ENCODE results near the gene NDUFS6. TPM values are rescaled to one million over a fixed set of nuclear protein-coding genes. Genes with fewer than 3 reads are reported as not detected.

The NDUFS6 gene
- total RNA-seq, 2 experiments from 2014 or later = 35.2 to 37.5 TPM

DNA sequence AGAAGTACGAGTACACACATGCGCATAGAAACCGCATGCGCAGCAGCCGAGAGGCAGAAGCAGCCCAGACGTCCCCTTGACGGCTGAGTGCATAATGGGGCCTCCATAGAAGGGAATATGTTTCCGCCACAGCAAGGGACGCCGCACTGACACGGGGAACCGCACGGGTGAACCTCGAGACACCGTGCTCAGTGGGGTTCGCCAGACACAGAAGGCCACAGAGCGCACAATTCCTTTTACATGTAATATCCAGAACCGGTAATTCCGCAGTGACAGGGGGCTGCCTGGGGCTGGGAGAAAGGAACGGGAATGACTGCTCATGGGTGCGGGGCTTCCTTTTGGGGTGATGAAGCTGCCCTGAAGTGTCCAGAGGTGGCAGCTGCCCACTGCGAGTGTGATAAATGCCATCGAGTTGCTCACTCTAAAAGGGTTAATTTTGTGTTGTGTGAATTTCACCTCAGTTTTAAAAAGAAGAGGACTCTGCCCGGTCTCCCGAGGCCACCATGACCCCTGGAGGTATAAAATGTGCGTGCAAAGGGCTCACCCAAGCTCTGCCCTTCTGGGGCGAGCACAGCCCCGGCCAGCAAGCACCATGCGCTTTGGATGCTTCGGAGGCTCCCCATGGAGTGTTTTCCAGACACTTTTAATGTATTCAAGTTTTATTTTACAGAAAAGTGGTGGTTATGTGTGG lies 31.3 kb upstream of the NDUFS6 start:
- CTCF ChIA-PET = no interaction called here
- no peak overlapping the region for H3K4me3 Mint-ChIP-seq
- no peaks in the 10 kb centered on the region for H3K9me3 Mint-ChIP-seq (ENCODE audit: low read depth)
- no peaks in the 10 kb centered on the region for H3K36me3 Mint-ChIP-seq
- ATAC-seq (no peak), DNase-seq (no peak)
- peaks cover 9% of the 10 kb centered on the region for H3K27me3 Mint-ChIP-seq
- H3K4me1 Mint-ChIP-seq = peaks cover 3% of the 10 kb centered on the region
- H3K27ac Mint-ChIP-seq = no peak overlapping the region

DNA sequence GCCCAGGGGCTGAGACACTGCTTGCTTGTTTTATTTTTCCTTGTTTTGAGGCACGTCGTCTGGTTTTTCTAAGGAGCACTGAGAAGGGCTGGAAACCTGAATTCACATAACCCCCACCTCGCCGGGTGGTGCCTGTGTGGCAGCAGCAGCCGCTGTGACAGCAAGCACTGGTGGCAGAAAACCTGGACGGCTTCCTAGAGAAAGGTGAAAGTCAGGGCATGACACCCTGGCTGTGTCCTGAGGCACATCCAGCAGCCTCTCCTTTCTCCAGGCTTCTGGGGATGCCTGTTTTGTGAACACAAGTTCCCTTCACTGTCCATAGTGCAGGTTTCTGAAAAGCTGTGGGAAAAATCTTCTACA lies 30.8 kb upstream of the NDUFS6 start:
- peaks cover 7% of the 10 kb centered on the region for H3K27me3 Mint-ChIP-seq
- H3K4me1 Mint-ChIP-seq = peaks cover 3% of the 10 kb centered on the region
- ATAC-seq = no peak
- no peak overlapping the region for H3K27ac Mint-ChIP-seq
- H3K4me3 Mint-ChIP-seq = no peak overlapping the region
- H3K9me3 Mint-ChIP-seq (ENCODE audit: low read depth) = no peaks in the 10 kb centered on the region
- CTCF ChIA-PET = no interaction called here
- DNase-seq = no peak
- H3K36me3 Mint-ChIP-seq = no peaks in the 10 kb centered on the region

DNA sequence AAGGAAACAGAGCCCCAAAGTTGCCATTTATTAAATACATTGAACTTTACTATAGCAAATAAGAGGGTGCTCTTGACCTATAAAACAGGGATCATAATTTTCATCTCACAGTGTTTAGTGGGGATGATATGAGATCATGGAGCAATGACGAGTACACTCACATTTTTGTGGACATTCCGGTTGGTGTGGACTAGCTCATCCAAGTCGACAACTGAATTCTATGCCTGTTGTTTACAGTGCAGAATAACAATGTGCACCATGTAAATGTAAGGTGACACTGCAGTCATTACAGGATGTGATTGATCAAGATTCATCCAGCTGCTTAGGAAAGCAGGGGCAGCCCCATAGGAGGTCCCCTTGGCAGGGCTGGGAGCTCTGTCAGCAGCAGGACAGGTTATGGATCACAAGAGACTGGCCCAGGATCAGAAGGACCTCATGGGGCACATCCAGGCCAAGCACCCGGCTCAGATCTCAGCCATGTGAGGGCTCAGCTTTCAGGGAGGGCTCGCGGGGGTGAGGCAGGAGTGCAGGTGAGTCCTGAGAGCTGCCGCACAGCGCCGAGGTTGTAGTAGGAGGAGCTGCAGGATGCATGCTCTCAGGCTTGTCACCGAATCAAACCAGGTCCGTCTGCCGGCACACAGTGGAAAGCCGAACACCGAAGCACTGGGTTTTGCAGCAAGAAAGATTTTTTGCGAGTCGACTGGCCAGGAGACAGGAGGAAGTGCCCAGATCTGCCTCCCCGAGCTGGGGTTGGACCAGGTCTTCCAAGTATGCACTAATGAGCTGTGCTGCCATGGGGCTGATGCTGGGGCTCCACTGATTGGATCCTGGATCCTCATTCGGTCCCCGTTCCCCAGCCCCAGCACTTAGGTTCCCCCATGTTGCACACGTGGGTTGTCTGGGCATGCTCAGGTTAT lies 29.8 kb upstream of the NDUFS6 start:
- CTCF ChIA-PET = interaction anchor here (1.2 to 2.2 kb wide), 2 partner anchors 19 to 28 kb away, joined by 3 to 6 read pairs; no protein-coding TSS in a partner anchor
- no peak for DNase-seq
- Mint-ChIP-seq H3K27ac (no peak overlapping the region), H3K4me1 (no peaks in the 10 kb centered on the region), H3K27me3 (peaks cover 9% of the 10 kb centered on the region), H3K9me3 (ENCODE audit: low read depth) (no peaks in the 10 kb centered on the region), H3K4me3 (no peak overlapping the region), H3K36me3 (no peaks in the 10 kb centered on the region)
- ATAC-seq = no peak

DNA sequence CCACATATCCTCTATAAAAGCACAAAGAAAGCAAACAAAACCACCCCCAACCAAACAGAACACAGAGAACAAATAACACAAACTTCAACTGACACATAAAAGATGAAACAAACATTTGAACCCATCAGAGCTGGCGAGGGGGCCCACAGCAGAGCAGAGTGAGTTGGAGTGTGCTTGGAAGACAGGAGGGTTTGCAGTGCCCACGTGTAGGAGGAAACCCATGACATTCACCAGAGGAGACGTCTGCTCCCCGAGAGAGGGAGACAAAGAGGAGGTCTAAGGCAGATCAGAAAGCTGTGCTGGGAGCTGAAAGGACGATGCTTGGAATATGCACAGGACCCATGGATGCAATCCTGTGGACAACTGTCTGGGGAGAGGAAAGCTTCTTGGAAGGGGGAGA lies 28.6 kb upstream of the NDUFS6 start:
- Mint-ChIP-seq H3K4me3 (no peak overlapping the region), H3K27ac (no peak overlapping the region)

DNA sequence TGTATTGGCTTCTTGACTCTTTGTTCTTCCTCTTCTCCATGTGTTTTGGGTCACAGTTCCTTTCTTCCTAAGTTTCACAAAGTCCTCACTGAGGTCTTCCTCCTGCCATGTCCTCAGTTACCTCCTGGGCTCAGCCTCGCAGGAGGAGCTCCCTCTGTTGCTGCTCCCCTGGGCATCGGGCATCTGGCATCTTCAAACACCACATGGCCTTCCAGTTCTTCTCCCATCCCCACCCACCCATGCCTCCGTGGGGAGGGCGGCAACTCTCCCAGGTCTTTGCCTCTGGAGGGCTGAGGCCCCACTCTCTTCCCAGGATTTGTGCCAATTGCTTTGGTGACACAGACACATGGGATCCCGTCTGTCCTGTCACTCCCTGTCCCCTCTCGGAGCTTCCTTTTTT lies 24.4 kb upstream of the NDUFS6 start:
- Mint-ChIP-seq H3K9me3 (ENCODE audit: low read depth) (no peaks in the 10 kb centered on the region), H3K4me3 (no peak overlapping the region), H3K36me3 (no peaks in the 10 kb centered on the region), H3K27me3 (peaks cover 9% of the 10 kb centered on the region), H3K27ac (no peak overlapping the region), H3K4me1 (peaks cover 3% of the 10 kb centered on the region)
- DNase-seq (no peak), ATAC-seq (no peak)
- CTCF ChIA-PET = interaction anchor here (1.1 kb wide), 1 partner anchor 24 kb away, joined by 3 read pairs; no protein-coding TSS in a partner anchor

More for the DNA sequence above, 28.6 kb upstream of the NDUFS6 start:
- H3K27me3 Mint-ChIP-seq = peaks cover 9% of the 10 kb centered on the region
- no peaks in the 10 kb centered on the region for H3K9me3 Mint-ChIP-seq (ENCODE audit: low read depth)
- no peaks in the 10 kb centered on the region for H3K36me3 Mint-ChIP-seq
- H3K4me1 Mint-ChIP-seq = no peaks in the 10 kb centered on the region
- ATAC-seq (no peak), DNase-seq (no peak)
- CTCF ChIA-PET = interaction anchor here (0.6 to 2.2 kb wide), 6 partner anchors 8 to 56 kb away, joined by 3 to 6 read pairs (median 4); no protein-coding TSS in a partner anchor

DNA sequence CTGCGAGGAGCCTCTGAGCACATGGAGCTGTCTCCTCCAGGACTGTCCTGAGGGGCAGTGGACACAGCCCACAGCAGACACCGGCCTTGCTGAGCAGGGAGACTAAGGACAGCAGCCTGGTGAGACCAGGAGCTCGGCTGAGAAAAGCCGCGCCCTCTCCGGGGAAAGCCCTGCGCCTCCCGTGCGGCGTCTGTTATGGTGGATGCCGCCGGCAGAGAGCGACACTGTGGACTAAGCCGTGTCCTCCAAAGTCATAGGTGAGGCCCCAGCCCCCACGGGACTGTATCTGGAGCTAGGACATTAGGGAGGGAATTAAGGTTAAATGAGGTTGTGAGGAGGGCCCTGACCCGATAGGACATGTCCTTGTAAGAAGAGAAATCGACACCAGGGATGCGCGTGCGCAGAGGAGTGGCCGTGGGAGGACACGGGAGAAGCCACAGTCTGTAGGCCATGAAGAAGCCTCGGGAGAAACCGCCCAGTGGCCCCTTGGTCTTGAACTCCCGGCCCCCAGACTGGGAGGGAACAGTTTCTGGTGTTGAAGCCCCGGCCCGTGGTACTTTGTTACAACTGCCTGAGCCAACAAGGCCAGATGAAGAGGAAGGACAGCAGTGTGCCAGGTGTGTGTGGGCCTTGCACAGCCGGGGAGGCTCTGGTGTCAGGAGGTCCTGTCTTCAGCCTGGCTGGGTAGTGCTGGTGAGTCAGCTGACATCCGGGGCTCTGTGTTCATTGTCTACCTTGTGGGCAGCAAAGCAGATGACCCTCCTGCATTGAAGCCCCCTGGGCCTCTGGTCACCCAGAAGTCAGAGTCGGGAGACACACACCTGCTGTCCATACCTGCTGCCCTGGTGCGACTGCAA lies 23.7 kb upstream of the NDUFS6 start:
- H3K27ac Mint-ChIP-seq = no peak overlapping the region
- H3K36me3 Mint-ChIP-seq = no peaks in the 10 kb centered on the region
- no peaks in the 10 kb centered on the region for H3K9me3 Mint-ChIP-seq (ENCODE audit: low read depth)
- ATAC-seq (no peak), DNase-seq (no peak)
- H3K4me1 Mint-ChIP-seq = peaks cover 7% of the 10 kb centered on the region
- CTCF ChIA-PET = no interaction called here
- H3K27me3 Mint-ChIP-seq = peaks cover 8% of the 10 kb centered on the region
- no peak overlapping the region for H3K4me3 Mint-ChIP-seq

DNA sequence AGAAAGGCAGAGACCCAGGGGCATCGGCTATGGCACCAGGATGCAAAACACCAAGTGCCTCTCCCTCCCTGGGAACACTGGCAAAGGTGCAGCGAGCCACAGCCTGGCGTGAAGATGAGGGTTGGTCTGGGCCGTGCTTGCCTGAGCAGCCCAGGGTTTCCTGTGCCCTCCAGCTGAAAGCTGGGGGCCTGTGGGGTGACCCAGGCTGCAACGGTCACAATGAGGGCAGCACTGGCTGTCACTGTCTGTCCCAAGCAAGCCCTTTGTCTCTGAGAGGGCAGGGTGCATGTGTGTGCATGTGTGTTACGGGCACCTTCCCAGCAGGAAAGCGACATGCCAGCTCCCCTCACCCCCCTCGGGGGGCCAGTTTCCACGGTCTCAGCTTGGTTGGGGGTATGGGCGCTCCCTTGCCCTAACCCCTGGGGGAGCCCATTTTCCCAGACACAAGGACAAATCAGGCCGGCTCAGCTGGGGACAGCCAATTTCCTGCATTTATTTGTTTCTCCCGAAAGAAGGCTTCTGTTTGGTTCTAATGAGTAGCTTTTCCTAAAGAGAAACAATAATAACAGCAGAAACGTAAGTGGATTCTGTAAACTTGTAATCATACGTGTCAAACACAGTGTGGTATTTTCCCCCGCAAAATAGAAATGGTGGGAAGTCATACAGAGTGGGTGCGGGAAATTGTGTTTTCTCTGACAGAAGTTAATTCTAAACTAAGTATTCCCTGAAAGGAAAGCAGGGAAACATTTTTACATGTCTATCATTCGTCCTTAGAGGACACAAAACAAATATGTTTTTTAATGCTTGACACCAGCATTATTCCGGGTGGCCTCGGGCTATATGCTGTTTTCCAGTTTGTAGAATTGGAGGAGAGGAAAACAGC lies 22.8 kb upstream of the NDUFS6 start:
- no peak overlapping the region for H3K27ac Mint-ChIP-seq
- H3K4me1 Mint-ChIP-seq = peaks cover 8% of the 10 kb centered on the region
- DNase-seq (no peak), ATAC-seq (no peak)
- H3K27me3 Mint-ChIP-seq = peaks cover 5% of the 10 kb centered on the region
- H3K9me3 Mint-ChIP-seq (ENCODE audit: low read depth) = no peaks in the 10 kb centered on the region
- CTCF ChIA-PET = no interaction called here
- H3K4me3 Mint-ChIP-seq = no peak overlapping the region
- no peaks in the 10 kb centered on the region for H3K36me3 Mint-ChIP-seq

DNA sequence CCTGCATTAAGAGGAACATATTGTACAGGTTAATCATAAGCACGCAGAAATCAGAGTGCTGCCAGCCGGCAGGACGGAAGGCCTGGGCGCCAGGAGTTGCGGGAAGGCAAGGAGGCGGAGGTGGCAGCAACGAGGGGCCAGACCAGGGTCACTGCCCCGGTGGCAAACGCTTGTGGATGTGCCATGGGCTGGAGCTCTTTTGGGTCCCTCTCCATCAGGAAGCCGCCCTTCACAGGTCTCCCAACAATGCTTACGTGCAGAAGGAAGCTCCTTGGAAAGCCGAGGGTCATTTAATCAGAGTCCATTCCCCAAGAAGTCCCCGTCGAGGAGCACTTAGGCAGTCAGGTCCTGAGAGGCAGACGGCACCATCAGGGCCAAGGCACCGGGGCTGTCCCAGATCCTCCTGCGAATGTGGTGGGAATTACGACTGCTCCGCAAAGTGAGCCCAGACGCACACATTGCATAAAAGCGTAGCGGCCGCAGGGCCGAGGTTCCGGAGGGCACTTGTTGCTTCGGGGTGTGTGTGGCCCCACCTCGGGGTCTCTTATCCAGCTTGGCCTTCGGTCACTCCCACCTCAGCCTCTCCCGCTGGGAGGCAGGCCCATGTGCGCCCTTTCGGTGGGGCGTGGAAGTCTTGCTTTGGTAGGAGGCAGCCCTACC lies 22.1 kb upstream of the NDUFS6 start:
- DNase-seq = no peak
- Mint-ChIP-seq H3K4me1 (peaks cover 8% of the 10 kb centered on the region), H3K9me3 (ENCODE audit: low read depth) (no peaks in the 10 kb centered on the region), H3K27me3 (peaks cover 5% of the 10 kb centered on the region), H3K27ac (no peak overlapping the region), H3K4me3 (no peak overlapping the region), H3K36me3 (no peaks in the 10 kb centered on the region)
- CTCF ChIA-PET = no interaction called here
- ATAC-seq = no peak

DNA sequence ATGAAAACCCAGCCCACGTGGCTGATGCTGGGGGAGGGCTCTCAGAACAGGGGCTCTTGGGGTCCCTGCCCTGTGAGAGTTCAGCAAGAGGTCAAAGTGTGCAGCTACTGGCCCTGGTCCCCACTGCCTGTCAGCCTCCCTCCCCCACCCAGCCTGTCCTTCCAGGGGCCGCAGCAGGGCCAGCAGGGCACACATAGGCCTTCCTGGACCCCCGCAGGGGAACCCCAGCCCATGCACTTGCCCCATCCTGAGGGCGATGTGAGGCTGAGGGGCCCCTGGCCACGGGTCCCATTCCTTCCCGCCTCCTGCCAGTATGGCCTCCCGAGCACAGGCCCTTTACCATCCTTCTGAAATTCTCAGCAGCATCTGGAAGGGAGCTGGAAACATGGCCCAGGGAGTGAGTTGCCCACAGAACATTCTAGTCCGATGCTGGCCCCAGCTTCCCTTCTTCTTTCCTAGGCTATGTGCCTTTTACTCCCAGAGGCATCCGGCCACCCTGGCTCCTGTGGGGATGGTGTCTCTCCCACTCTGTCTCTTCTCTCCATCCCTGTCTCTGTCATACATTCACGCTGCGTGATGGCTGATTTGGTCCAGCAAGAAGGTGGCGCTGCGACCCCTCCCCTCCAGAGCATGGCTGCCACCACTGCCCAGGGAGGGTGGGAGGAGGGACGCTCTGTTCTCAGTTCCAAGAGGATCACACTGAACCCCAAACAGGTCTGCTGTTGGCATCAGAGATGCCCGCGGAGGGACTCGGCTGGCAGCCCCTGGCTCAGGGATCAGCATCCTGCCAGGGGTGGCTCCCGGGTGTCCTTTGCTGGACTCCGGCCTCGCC lies 21.2 kb upstream of the NDUFS6 start:
- ATAC-seq = no peak
- Mint-ChIP-seq H3K9me3 (ENCODE audit: low read depth) (no peaks in the 10 kb centered on the region), H3K4me3 (no peak overlapping the region), H3K27me3 (peaks cover 6% of the 10 kb centered on the region), H3K4me1 (peaks cover 14% of the 10 kb centered on the region), H3K27ac (no peak overlapping the region), H3K36me3 (no peaks in the 10 kb centered on the region)
- DNase-seq = no peak
- CTCF ChIA-PET = interaction anchor here (1.3 kb wide), 1 partner anchor 10 kb away, joined by 3 read pairs; no protein-coding TSS in a partner anchor

DNA sequence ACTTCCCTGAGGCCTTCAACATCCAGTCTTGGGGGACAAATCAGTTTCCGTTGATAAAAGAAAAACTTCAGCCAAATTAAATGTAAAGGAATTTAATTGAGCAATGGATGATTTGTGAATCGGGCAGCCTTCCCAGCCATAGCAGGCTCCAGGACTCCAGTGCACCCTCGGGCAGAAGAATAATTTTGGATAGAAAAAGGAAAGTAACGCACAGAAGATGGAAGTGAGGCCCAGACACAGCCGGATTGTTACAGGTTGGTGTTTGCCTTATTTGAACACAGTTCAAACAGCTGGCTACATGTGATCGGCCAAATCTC lies 20.6 kb upstream of the NDUFS6 start:
- DNase-seq (no peak), ATAC-seq (no peak)
- CTCF ChIA-PET = interaction anchor here (1.3 kb wide), 1 partner anchor 10 kb away, joined by 3 read pairs; no protein-coding TSS in a partner anchor
- Mint-ChIP-seq H3K9me3 (ENCODE audit: low read depth) (no peaks in the 10 kb centered on the region), H3K27ac (no peak overlapping the region), H3K27me3 (peaks cover 6% of the 10 kb centered on the region), H3K4me1 (peaks cover 17% of the 10 kb centered on the region), H3K36me3 (no peaks in the 10 kb centered on the region), H3K4me3 (no peak overlapping the region)

DNA sequence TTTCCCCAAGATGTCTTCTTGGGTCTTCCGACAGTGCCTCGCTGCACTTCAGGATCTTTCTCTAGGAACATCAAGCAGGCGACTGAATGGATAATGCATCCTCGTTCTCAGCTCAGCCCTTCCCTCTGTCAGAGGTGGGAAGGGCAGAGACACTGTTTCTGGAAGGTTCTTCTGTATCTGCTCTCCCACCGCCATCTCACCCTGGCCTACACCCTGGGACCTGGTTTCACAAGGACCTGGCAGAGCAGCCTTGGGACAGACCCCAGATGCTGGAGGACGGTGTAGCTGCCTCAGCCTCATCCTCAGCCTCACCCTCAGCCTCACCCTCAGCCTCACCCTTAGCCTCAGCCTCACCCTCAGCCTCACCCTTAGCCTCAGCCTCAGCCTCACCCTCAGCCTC lies 20.1 kb upstream of the NDUFS6 start:
- peaks cover 20% of the 10 kb centered on the region for H3K4me1 Mint-ChIP-seq
- no peaks in the 10 kb centered on the region for H3K9me3 Mint-ChIP-seq (ENCODE audit: low read depth)

More for the DNA sequence above, 20.1 kb upstream of the NDUFS6 start:
- ATAC-seq (no peak), DNase-seq (no peak)
- Mint-ChIP-seq H3K27me3 (peaks cover 4% of the 10 kb centered on the region), H3K4me3 (no peak overlapping the region), H3K36me3 (no peaks in the 10 kb centered on the region), H3K27ac (no peak overlapping the region)
- CTCF ChIA-PET = interaction anchor here (1.3 kb wide), 1 partner anchor 9 kb away, joined by 3 read pairs; no protein-coding TSS in a partner anchor
